Heart left ventricle (tissue), 16 donors: Measurements from ENCODE around the gene KLHL26. TPM values are rescaled to one million over a fixed set of nuclear protein-coding genes. Genes with fewer than 3 reads are reported as not detected.
A peak's percentile ranks its signal among the peaks of the same experiment; 100 is the strongest.

Source experiments
- ATAC-seq, 4 donors: fragments of 200-7000 bp; cut with Tn5 transposase; one replicate each; pipeline ENCODE4 v1.9.1; 2020 to 2022; ENCODE audit warnings: moderate library complexity in 4 of 4, mild to moderate bottlenecking in 3 of 4, moderate number of reproducible peaks in 1 of 4
- DNase-seq, 5 donors: peaks; one replicate each; pipeline ENCODE4 v3.0.0-alpha.2; 2020
- H3K27ac ChIP-seq, 12 donors: fragments of 200-600 bp; sonication (generic) in 4 of 12; one replicate each; pipeline versions ENCODE4 v1.5.0 to v1.8.0; 2016 to 2022; ENCODE audit warnings: mild to moderate bottlenecking in 2 of 12
- H3K27me3 ChIP-seq, 9 donors: fragments of 200-600 bp; sonication (generic) in 2 of 9; one replicate each; pipeline versions ENCODE4 v1.5.1 to v1.8.0; 2016 to 2022; ENCODE audit warnings: mild to moderate bottlenecking in 3 of 9
- H3K36me3 ChIP-seq, 9 donors: fragments of 200-600 bp; sonication (generic) in 2 of 9; one replicate each; pipeline versions ENCODE4 v1.5.0 to v1.8.0; 2018 to 2022; ENCODE audit warnings: mild to moderate bottlenecking in 2 of 9
- H3K4me1 ChIP-seq, 12 donors: fragments of 200-600 bp; sonication (generic) in 4 of 12; one replicate each; pipeline versions ENCODE4 v1.5.0 to v1.8.0; 2016 to 2022; ENCODE audit warnings: mild to moderate bottlenecking in 3 of 12
- H3K4me3 ChIP-seq, 12 donors: fragments of 200-600 bp; sonication (generic) in 4 of 12; one replicate each; pipeline versions ENCODE4 v1.5.0 to v1.8.0; 2017 to 2022; ENCODE audit warnings: mild to moderate bottlenecking in 9 of 12, moderate library complexity in 4 of 12
- H3K9me3 ChIP-seq, 12 donors: fragments of 200-600 bp; sonication (generic) in 4 of 12; one replicate each; pipeline versions ENCODE4 v1.5.0 to v1.8.0; 2016 to 2022; ENCODE audit warnings: mild to moderate bottlenecking in 1 of 12
- POLR2A ChIP-seq, 2 donors: fragments of 450-650 bp; IDR thresholded peaks; one replicate each; pipeline ENCODE4 v1.6.1; 2017; ENCODE audit warnings: antibody characterized with exemption in 2 of 2, mild to moderate bottlenecking in 2 of 2, moderate library complexity in 2 of 2
- WGBS, 4 donors: extraction: QIAGEN DNeasy Blood & Tissue Kit in 2 of 4; methylation state at CpG; one replicate each; pipeline versions ENCODE4 v1.1.5 to v1.1.7; 2013 to 2018; 5-methylcytosine and 5-hydroxymethylcytosine counted together
- intact Hi-C, 10 donors: fragments of 100-400 bp; cut with DNase I; formaldehyde crosslinking; loops; one replicate each; pipeline versions ENCODE4 v1.11.1 to v1.14.2; 2022
- polyA plus RNA-seq, 2 donors: library from polyadenylated mRNA; stranded (reverse); fragments of 200-250 nt; gene quantifications; one replicate each; pipeline ENCODE4 v1.2.3, GENCODE V29; 2013
- total RNA-seq, 9 donors: library from RNA; depleted of rRNA in 2 of 9; stranded (reverse); fragments of >200 nt in 2 of 9; fragmentation: NEBNext Ultra II Directional in 3 of 9; extraction: Animal tissue kit (Norgen Biotek cat#: 25700) in 3 of 9; gene quantifications; one replicate each; pipeline versions ENCODE4 v1.1.0 to v1.2.4, GENCODE V29; 2016 to 2023
- TF ChIP-seq, protein P1 (sequence below), 12 donors: fragments of 200-600 bp; sonication (generic) in 4 of 12; IDR thresholded peaks; one replicate each; pipeline versions ENCODE4 v1.5.0 to v1.8.0; 2018 to 2022; ENCODE audit warnings: antibody characterized with exemption in 12 of 12, mild to moderate bottlenecking in 5 of 12
- donor health status: ischemic (EF 13 %, LVEDD 7.1; RV severe dilation, severe dysfunction).
- donor health status: healthy with polysubstance abuse.
- donor health status: DM: no; HTN: yes; CAD: no.
- donor health status: DM: no; HTN: no; CAD: no.
- donor health status: ischemic (EF 25% LVEDD 6.9; RV normal size, moderate dysfunction).
- donor health status: ischemic (EF 25% LVEDD 5.7; RV mildly dilated, moderate dysfunction).
- donor health status: healthy.
- donor health status: DM: yes; HTN: yes; CAD: no.
- donor health status: ischemic (EF 35%, LVEDD 5.7; RV mildly dilated, moderate dysfunction).
- donor health status: nonischemic (EF 11% LVEDD 7.7; RV severe dilation, severe dysfunction).
- donor health status: DM: yes; HTN: yes; CAD: no.
- donor health status: PGD.
- donor health status: ischemic (EF 29% LVEDD 5.4; RV normal size, mild dysfunction).
- donor health status: nonischemic (EF 23%, LVEDD 6.1; RV moderate dilation, normal function).

The KLHL26 gene
- total and polyA plus RNA-seq, 11 donors = 2.8 to 11.4 (median 5.8) TPM

DNA sequence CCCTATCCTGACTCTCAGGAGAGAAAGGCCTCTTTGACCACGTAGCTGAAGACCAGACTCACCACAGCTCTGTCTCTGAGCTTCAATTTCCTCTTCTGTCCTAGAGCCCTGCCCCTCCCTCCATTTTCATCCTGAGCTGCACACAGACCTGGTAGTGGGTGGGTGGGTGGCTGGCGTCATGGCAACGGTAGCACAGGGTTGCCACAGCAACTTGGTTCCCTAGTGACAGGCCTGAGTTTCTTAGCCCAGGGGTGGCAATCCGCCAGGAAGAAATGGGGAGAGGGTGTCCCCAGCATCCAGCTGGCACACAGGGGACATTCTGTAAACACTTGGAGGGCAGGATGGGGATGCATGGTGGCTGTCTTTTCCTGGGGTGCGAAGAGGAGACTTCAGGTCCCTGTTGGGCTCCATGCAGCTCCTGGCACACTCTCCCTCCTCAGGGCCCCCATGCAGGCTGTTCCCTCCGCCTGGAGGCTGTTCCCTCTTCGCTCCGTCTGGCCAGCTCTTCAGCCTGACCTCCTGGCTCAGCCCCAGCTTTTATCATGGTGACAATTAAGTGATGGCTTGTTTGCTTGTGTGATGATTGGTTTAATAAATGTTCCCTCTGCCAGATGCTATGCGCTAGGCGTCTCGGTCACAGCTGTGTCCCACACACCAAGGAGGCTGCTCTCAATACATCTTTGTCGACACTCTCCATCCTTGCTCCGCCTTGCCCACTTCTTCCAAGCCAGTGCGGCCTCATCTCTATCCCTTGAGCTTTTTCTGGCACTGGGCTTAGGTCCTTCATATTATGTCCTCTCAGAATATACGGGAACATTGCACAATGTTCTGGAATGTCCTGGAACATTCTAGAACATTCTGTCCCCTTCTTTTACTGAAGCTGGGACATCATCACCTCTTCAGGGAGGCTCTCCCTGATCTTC lies 7.4 kb upstream of the KLHL26 start:
- Histone ChIP-seq H3K27me3 (no peaks in the 10 kb centered on the region), H3K4me3 (no peak overlapping the region), H3K36me3 (no peaks in the 10 kb centered on the region), H3K4me1 (no peaks in the 10 kb centered on the region), H3K27ac (peak overlapping the region in 1 of 12 donors; percentile 4), H3K9me3 (no peaks in the 10 kb centered on the region)
- peak; percentile 52 to 93 (median 76) for ATAC-seq
- intact Hi-C loops = no loop called here
- WGBS, 4 donors = 60 to 67% (median 65%) methylated on average over 15 of the region's 15 CpGs
- DNase-seq = peak in 1 of 5 donors; percentile 64
- TF ChIP-seq POLR2A (IDR thresholded peaks at IDR 0.05) = no peak
- TF ChIP-seq, protein P1, sequence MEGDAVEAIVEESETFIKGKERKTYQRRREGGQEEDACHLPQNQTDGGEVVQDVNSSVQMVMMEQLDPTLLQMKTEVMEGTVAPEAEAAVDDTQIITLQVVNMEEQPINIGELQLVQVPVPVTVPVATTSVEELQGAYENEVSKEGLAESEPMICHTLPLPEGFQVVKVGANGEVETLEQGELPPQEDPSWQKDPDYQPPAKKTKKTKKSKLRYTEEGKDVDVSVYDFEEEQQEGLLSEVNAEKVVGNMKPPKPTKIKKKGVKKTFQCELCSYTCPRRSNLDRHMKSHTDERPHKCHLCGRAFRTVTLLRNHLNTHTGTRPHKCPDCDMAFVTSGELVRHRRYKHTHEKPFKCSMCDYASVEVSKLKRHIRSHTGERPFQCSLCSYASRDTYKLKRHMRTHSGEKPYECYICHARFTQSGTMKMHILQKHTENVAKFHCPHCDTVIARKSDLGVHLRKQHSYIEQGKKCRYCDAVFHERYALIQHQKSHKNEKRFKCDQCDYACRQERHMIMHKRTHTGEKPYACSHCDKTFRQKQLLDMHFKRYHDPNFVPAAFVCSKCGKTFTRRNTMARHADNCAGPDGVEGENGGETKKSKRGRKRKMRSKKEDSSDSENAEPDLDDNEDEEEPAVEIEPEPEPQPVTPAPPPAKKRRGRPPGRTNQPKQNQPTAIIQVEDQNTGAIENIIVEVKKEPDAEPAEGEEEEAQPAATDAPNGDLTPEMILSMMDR (IDR thresholded peaks at IDR 0.05) = no peak

DNA sequence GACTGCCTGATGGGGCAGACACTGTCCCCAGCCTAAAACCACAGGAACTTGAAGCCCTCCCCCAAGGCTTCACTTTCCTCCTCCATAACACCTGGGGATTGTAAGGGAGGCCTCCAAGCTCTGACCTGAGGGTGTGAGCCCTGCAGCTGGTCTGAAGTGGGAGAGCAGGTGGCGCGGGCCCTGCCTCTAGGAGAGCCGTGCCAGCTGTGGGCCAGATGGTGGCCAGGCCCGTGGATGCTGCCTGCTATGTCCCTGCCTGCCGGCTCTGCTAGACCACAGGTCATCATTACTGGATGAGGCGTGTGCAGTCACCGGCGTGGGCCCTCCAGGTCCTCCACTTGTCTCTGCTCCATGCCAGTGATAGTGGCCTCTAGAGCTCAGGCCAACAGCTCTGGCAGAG lies 3.5 kb upstream of the KLHL26 start:
- DNase-seq (no peak), ATAC-seq (no peak)

DNA sequence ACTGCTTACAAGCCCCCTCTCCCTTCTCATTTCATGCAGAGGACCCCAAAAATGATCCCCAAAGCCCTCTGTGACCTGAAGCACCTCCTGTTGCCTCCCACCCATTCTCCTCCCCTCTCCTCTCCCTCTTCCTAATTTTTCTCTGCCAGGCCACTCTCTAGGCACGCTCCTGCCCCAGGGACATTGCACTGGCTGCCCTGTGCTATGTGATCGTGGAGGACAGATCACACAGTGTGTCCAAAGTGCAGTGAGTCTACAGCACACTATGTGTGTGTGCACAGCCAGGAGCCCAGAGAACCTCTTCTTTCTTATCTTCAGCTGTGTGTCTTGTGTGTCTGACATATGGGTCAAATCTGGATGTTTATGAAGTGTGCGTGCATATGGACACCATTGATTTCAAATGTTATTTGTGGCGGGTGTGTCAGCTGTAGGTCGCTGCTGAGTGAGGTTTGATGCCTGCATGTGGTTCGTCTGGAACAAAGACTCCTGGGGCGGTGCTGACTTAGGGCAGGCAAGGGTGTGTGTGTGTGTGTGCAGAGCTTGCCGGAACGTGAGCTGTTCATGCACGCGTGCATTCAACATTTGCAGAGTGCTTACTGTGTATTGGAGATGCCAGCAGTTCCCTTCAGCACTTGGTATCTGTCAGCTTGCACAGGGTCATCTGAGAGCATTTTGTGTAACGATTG lies 2.1 kb upstream of the KLHL26 start:
- no peak overlapping the region for H3K4me3 ChIP-seq
- H3K9me3 ChIP-seq = no peaks in the 10 kb centered on the region
- no peak overlapping the region for H3K27ac ChIP-seq
- ATAC-seq (no peak), DNase-seq (no peak)
- no peaks in the 10 kb centered on the region for H3K27me3 ChIP-seq
- peaks cover 0 to 28% (median 4%) of the 10 kb centered on the region in 12 donors for H3K4me1 ChIP-seq
- TF ChIP-seq, protein P1 (IDR thresholded peaks at IDR 0.05) = no peak
- TF ChIP-seq POLR2A (IDR thresholded peaks at IDR 0.05) = no peak
- intact Hi-C loops = loop anchor here in 2 of 10 donors (5.0 kb wide), 1 partner anchor 48 kb away; the partner anchor contains the start of gene CRTC1 (in 2 of the 2)
- H3K36me3 ChIP-seq = no peaks in the 10 kb centered on the region
- 46 to 58% (median 53%) methylated on average over 12 of the region's 12 CpGs for WGBS, 4 donors

More for the DNA sequence above, 3.5 kb upstream of the KLHL26 start:
- no peak overlapping the region for H3K4me3 ChIP-seq
- no peaks in the 10 kb centered on the region for H3K36me3 ChIP-seq
- H3K27ac ChIP-seq = no peak overlapping the region
- TF ChIP-seq POLR2A (IDR thresholded peaks at IDR 0.05) = no peak
- TF ChIP-seq, protein P1 (IDR thresholded peaks at IDR 0.05) = no peak
- no peaks in the 10 kb centered on the region for H3K9me3 ChIP-seq
- WGBS, 4 donors = 78 to 88% (median 84%) methylated on average over 4 to 8 of the region's 8 CpGs
- peaks cover 0 to 28% (median 4%) of the 10 kb centered on the region in 12 donors for H3K4me1 ChIP-seq
- intact Hi-C loops = no loop called here
- H3K27me3 ChIP-seq = no peaks in the 10 kb centered on the region

DNA sequence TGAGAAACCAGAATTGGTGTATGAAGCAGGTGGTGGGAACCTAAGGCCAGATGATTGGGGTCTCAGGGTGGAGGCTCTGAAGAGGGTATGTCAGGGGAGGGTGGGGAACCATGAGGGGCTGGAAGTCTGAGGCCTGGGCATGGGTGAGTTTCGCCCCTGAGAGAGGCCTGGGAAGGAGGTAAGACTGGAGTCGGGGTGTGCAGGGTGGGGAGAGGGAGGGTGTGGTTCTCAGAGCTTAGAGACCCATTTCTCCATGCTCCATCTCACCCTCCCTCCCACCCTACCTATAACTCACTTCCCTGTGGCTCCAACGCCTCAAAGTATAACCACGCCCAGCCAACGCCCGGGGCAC lies 1.0 kb upstream of the KLHL26 start:
- Histone ChIP-seq H3K9me3 (no peaks in the 10 kb centered on the region), H3K4me1 (peaks cover 0 to 28% (median 4%) of the 10 kb centered on the region in 12 donors), H3K27ac (peak overlapping the region in 1 of 12 donors; percentile 84), H3K27me3 (no peaks in the 10 kb centered on the region), H3K36me3 (no peaks in the 10 kb centered on the region), H3K4me3 (peak overlapping the region in 9 of 12 donors; percentile 71 to 92 (median 77))
- DNase-seq = no peak
- no peak for ATAC-seq
- 13 to 28% (median 17%) methylated on average over 4 to 6 of the region's 6 CpGs for WGBS, 4 donors
- TF ChIP-seq, protein P1 (IDR thresholded peaks at IDR 0.05) = no peak
- no peak for TF ChIP-seq POLR2A (IDR thresholded peaks at IDR 0.05)
- intact Hi-C loops = loop anchor here in 2 of 10 donors (5.0 kb wide), 1 partner anchor 46 kb away; the partner anchor contains the start of gene CRTC1 (in 2 of the 2)
